CD14-positive monocyte (primary cell): Measurements from ENCODE around the gene CPN2. TPM values are rescaled to one million over a fixed set of nuclear protein-coding genes. Genes with fewer than 3 reads are reported as not detected.

Experiments
- DNase-seq, 3 donors: peaks; one replicate each; pipeline ENCODE4 v3.0.0-alpha.2; 2011 to 2022
- H2AFZ ChIP-seq: 2 replicates; pipeline ENCODE4 v1.6.0; 2012; ENCODE audit warnings: mild to moderate bottlenecking, low read depth, low read length, inconsistent platforms; ENCODE audit not compliant: insufficient read depth, poor library complexity, severe bottlenecking
- H3K27ac ChIP-seq, 2 donors: 1 replicate in 1 of 2; 2 replicates in 1 of 2; pipeline ENCODE4 v1.5.1; 2012 to 2013; ENCODE audit warnings: low read length in 2 of 2, control low read depth in 1 of 2, inconsistent platforms in 1 of 2, low read depth in 1 of 2, mild to moderate bottlenecking in 1 of 2
- H3K27me3 ChIP-seq, 2 donors: one replicate each; pipeline versions ENCODE4 v1.6.0 to v1.6.1; 2011 to 2013; ENCODE audit warnings: low read length in 2 of 2; ENCODE audit not compliant: control insufficient read depth in 2 of 2, insufficient read depth in 2 of 2
- H3K36me3 ChIP-seq, 2 donors: replicated peaks in 1 of 2; 1 replicate in 1 of 2; 2 replicates in 1 of 2; pipeline versions ENCODE4 v1.5.1 to v1.6.1; 2012 to 2013; ENCODE audit warnings: low read length in 2 of 2, control low read depth in 1 of 2, inconsistent platforms in 1 of 2, mild to moderate bottlenecking in 1 of 2; ENCODE audit not compliant: insufficient read depth in 2 of 2, control insufficient read depth in 1 of 2
- H3K4me1 ChIP-seq, 2 donors: 1 replicate in 1 of 2; 2 replicates in 1 of 2; pipeline versions ENCODE4 v1.5.1 to v1.6.1; 2012 to 2013; ENCODE audit warnings: low read length in 2 of 2, control low read depth in 1 of 2, inconsistent platforms in 1 of 2, mild to moderate bottlenecking in 1 of 2, moderate library complexity in 1 of 2; ENCODE audit not compliant: insufficient read depth in 2 of 2, control insufficient read depth in 1 of 2
- H3K4me2 ChIP-seq: replicated peaks from 2 replicates; pipeline ENCODE3; 2012; ENCODE audit warnings: low read length, moderate library complexity, mild to moderate bottlenecking; ENCODE audit not compliant: poor library complexity, severe bottlenecking; ENCODE audit errors: extremely low read depth
- H3K4me3 ChIP-seq, 3 experiments: fragments of 200-600 bp in 1 of 3; sonication (generic) in 1 of 3; replicated peaks in 1 of 3; 1 replicate in 2 of 3; 2 replicates in 1 of 3; pipeline ENCODE4 v1.5.1; 2011 to 2013; ENCODE audit warnings: low read length in 3 of 3, mild to moderate bottlenecking in 3 of 3, control low read depth in 2 of 3, low read depth in 2 of 3, inconsistent platforms in 1 of 3, moderate library complexity in 1 of 3
- H3K79me2 ChIP-seq: 2 replicates; pipeline ENCODE4 v1.6.0; 2012; ENCODE audit warnings: mild to moderate bottlenecking, control low read depth, inconsistent platforms, low read length, moderate library complexity; ENCODE audit not compliant: insufficient read depth
- H3K9ac ChIP-seq: 2 replicates; pipeline ENCODE4 v1.6.0; 2017; ENCODE audit warnings: low read length, mild to moderate bottlenecking; ENCODE audit not compliant: insufficient read depth, poor library complexity, severe bottlenecking
- H3K9me3 ChIP-seq, 2 donors: replicated peaks in 1 of 2; 1 replicate in 1 of 2; 2 replicates in 1 of 2; pipeline versions ENCODE4 v1.5.1 to v1.6.1; 2012 to 2013; ENCODE audit warnings: low read length in 2 of 2, control low read depth in 1 of 2; ENCODE audit not compliant: control insufficient read depth in 1 of 2, insufficient read depth in 1 of 2
- H4K20me1 ChIP-seq: 2 replicates; pipeline ENCODE4 v1.6.0; 2012; ENCODE audit warnings: mild to moderate bottlenecking, low read length, control low read depth, moderate library complexity; ENCODE audit not compliant: insufficient read depth
- H3K27ac Mint-ChIP-seq, 7 donors: one replicate each; pipeline ENCODE4 v1.8.0; 2020; ENCODE audit warnings: mild to moderate bottlenecking in 7 of 7, mixed read lengths in 7 of 7, moderate library complexity in 6 of 7, inconsistent platforms in 2 of 7
- H3K27me3 Mint-ChIP-seq, 3 donors: one replicate each; pipeline ENCODE4 v1.8.0; 2021 to 2022; ENCODE audit warnings: low read depth in 3 of 3, mild to moderate bottlenecking in 3 of 3, mixed read lengths in 3 of 3, moderate library complexity in 3 of 3, inconsistent platforms in 1 of 3
- H3K36me3 Mint-ChIP-seq, 2 donors: one replicate each; pipeline ENCODE4 v1.8.0; 2020; ENCODE audit warnings: mixed read lengths in 2 of 2, inconsistent platforms in 1 of 2, mild to moderate bottlenecking in 1 of 2
- H3K4me1 Mint-ChIP-seq: one replicate; pipeline ENCODE4 v1.8.0; 2020; ENCODE audit warnings: mild to moderate bottlenecking, mixed read lengths
- H3K4me3 Mint-ChIP-seq, 2 donors: one replicate each; pipeline ENCODE4 v1.8.0; 2020; ENCODE audit warnings: mild to moderate bottlenecking in 2 of 2, mixed read lengths in 2 of 2, moderate library complexity in 1 of 2
- H3K9me3 Mint-ChIP-seq, 7 donors: one replicate each; pipeline ENCODE4 v1.8.0; 2020 to 2022; ENCODE audit warnings: mixed read lengths in 7 of 7, mild to moderate bottlenecking in 6 of 7, moderate library complexity in 6 of 7, inconsistent platforms in 2 of 7
- CTCF ChIP-seq: fragments of 200-600 bp; IDR thresholded peaks from one replicate; pipeline ENCODE4 v1.8.0; 2022; ENCODE audit warnings: antibody characterized with exemption, mild to moderate bottlenecking
- WGBS: methylation state at CpG from one replicate; pipeline ENCODE4 v1.1.5; 2013; ENCODE audit warnings: missing lambda C conversion rate; ENCODE audit not compliant: insufficient coverage; 5-methylcytosine and 5-hydroxymethylcytosine counted together
- intact Hi-C, 2 donors: fragments of 100-400 bp; cut with micrococcal nuclease; formaldehyde crosslinking; loops; one replicate each; pipeline versions ENCODE4 v1.15.0 to v1.15.1; 2023
- polyA plus RNA-seq, 3 donors: library from polyadenylated mRNA; depleted of rRNA in 1 of 3; unstranded in 2 of 3; stranded (reverse) in 1 of 3; fragments of 300-500 nt in 2 of 3; fragments of >200 nt in 1 of 3; fragmentation: Illumina TruSeq in 2 of 3; gene quantifications; 1 replicate in 2 of 3; 2 replicates in 1 of 3; pipeline ENCODE4 v1.2.3, GENCODE V29; 2012 to 2021

Gene CPN2
- polyA plus RNA-seq, 3 donors: not detected

GRCh38 chr3:194324823-194325327 lies 26.3 kb downstream of the CPN2 start:
- Mint-ChIP-seq H3K4me1 (peaks cover 8% of the 10 kb centered on the region), H3K9me3 (peaks cover 0 to 2% (median 0%) of the 10 kb centered on the region in 7 donors), H3K4me3 (no peak overlapping the region), H3K27me3 (peaks cover 11 to 19% (median 11%) of the 10 kb centered on the region in 3 donors), H3K36me3 (no peaks in the 10 kb centered on the region), H3K27ac (no peak overlapping the region)
- Histone ChIP-seq H3K9me3 (peaks cover 0 to 5% of the 10 kb centered on the region in 2 donors), H3K4me2 (no peak overlapping the region), H3K79me2 (no peaks in the 10 kb centered on the region), H3K27ac (no peak overlapping the region), H3K27me3 (peaks cover 0 to 8% of the 10 kb centered on the region in 2 donors), H4K20me1 (no peaks in the 10 kb centered on the region), H3K9ac (no peak overlapping the region), H3K4me1 (peaks cover 4 to 13% of the 10 kb centered on the region in 2 donors), H3K4me3 (peak overlapping the region in 1 of 3 experiments; percentile 48), H3K36me3 (no peaks in the 10 kb centered on the region), H2AFZ (no peak overlapping the region)
- TF ChIP-seq CTCF: no peak
- DNase-seq: no peak
- 97% methylated on average over 3 of the region's 3 CpGs for WGBS
- intact Hi-C loops: no loop called here

- Mint-ChIP-seq H3K4me3 (no peak overlapping the region), H3K36me3 (no peaks in the 10 kb centered on the region), H3K4me1 (peaks cover 8% of the 10 kb centered on the region), H3K27me3 (peaks cover 11 to 23% (median 14%) of the 10 kb centered on the region in 3 donors), H3K27ac (peak overlapping the region in 1 of 7 donors; percentile 6), H3K9me3 (peaks cover 2 to 6% (median 5%) of the 10 kb centered on the region in 7 donors)
- no peak for TF ChIP-seq CTCF
- Histone ChIP-seq H3K4me3 (peak overlapping the region in 2 of 3 experiments; percentile 5 to 48), H2AFZ (peak overlapping the region; percentile 77), H3K9ac (no peak overlapping the region), H3K9me3 (peaks cover under 1 to 5% of the 10 kb centered on the region in 2 donors), H3K36me3 (no peaks in the 10 kb centered on the region), H3K4me1 (peaks cover 4 to 13% of the 10 kb centered on the region in 2 donors), H3K27ac (no peak overlapping the region), H3K79me2 (no peaks in the 10 kb centered on the region), H3K27me3 (peaks cover 0 to 10% of the 10 kb centered on the region in 2 donors), H4K20me1 (no peaks in the 10 kb centered on the region), H3K4me2 (peak overlapping the region; percentile 58)
- intact Hi-C loops: no loop called here
- WGBS: 17% methylated on average over 36 of the region's 39 CpGs
- DNase-seq: peak in 2 of 3 donors; percentile 17 to 33
Observed at GRCh38 chr3:194323785-194324735, 27.1 kb downstream of the CPN2 start.
